Activated CD8-positive, alpha-beta T cell treated with anti-CD3 and anti-CD28 coated beads for 36 hours (primary cell): ENCODE results near the gene ACTN4. TPM values are rescaled to one million over a fixed set of nuclear protein-coding genes. Genes with fewer than 3 reads are reported as not detected.

ENCODE experiments used
- ATAC-seq: fragments of 200-7000 bp; cut with Tn5 transposase; one replicate; pipeline ENCODE4 v1.10.0; 2021; ENCODE audit warnings: mild to moderate bottlenecking, moderate library complexity
- CTCF ChIA-PET: fragments of 350-600 bp; sonication (Branson Sonifier 250); formaldehyde crosslinking; loops from one replicate; lab custom pipeline; 2021; ENCODE audit warnings: antibody characterized with exemption; lab: Charles Lee
- POLR2A ChIA-PET: fragments of 350-600 bp; sonication (Branson Sonifier 250); formaldehyde crosslinking; loops from one replicate; lab custom pipeline; 2021; ENCODE audit warnings: antibody characterized with exemption; lab: Charles Lee
- DNase-seq: peaks from one replicate; pipeline ENCODE4 v3.0.0-alpha.2; 2020
- H3K27ac Mint-ChIP-seq: one replicate; pipeline ENCODE4 v1.8.0; 2021; ENCODE audit warnings: mild to moderate bottlenecking, mixed read lengths
- H3K27me3 Mint-ChIP-seq: one replicate; pipeline ENCODE4 v1.8.0; 2021; ENCODE audit warnings: mixed read lengths
- H3K36me3 Mint-ChIP-seq: one replicate; pipeline ENCODE4 v1.8.0; 2021; ENCODE audit warnings: low read depth, mixed read lengths
- H3K4me1 Mint-ChIP-seq: one replicate; pipeline ENCODE4 v1.8.0; 2021; ENCODE audit warnings: low read depth, mixed read lengths
- H3K4me3 Mint-ChIP-seq: one replicate; pipeline ENCODE4 v1.8.0; 2021; ENCODE audit warnings: mild to moderate bottlenecking, moderate library complexity, mixed read lengths
- H3K9me3 Mint-ChIP-seq: one replicate; pipeline ENCODE4 v1.8.0; 2021; ENCODE audit warnings: mixed read lengths
- CTCF ChIP-seq: fragments of 200-600 bp; IDR thresholded peaks from one replicate; pipeline ENCODE4 v1.8.0; 2022; ENCODE audit warnings: antibody characterized with exemption, mild to moderate bottlenecking
- intact Hi-C: fragments of 100-400 bp; cut with micrococcal nuclease; formaldehyde crosslinking; loops from one replicate; pipeline ENCODE4 v1.10.0; 2022
- total RNA-seq, 2 experiments: library from RNA; stranded (reverse); gene quantifications; one replicate each; pipeline ENCODE4 v1.2.3, GENCODE V29; 2021

The ACTN4 gene
- total RNA-seq, 2 experiments from 2014 or later: 183 to 189 TPM

- Mint-ChIP-seq H3K4me3 (no peak overlapping the region), H3K27me3 (no peaks in the 10 kb centered on the region), H3K27ac (no peak overlapping the region), H3K4me1 (no peaks in the 10 kb centered on the region), H3K36me3 (peaks cover 16% of the 10 kb centered on the region), H3K9me3 (no peaks in the 10 kb centered on the region)
- POLR2A ChIA-PET: interaction anchor here (1.4 kb wide), 1 partner anchor 12 kb away, joined by 4 read pairs; no protein-coding TSS in a partner anchor
- CTCF ChIA-PET: interaction anchor here (0.9 kb wide), 1 partner anchor 210 kb away, joined by 3 read pairs; the partner anchor contains the start of genes MRPS12 and SARS2
- DNase-seq (no peak), ATAC-seq (no peak)
- TF ChIP-seq CTCF: no peak
- intact Hi-C loops: no loop called here
Observed at GRCh38 chr19:38720559-38721236, 73.2 kb downstream of the ACTN4 start.

GRCh38 chr19:38721496-38721895 lies 74.0 kb downstream of the ACTN4 start:
- Mint-ChIP-seq H3K9me3 (no peaks in the 10 kb centered on the region), H3K36me3 (peaks cover 21% of the 10 kb centered on the region)
- CTCF ChIA-PET: no interaction called here

GRCh38 chr19:38721979-38722773 lies 74.7 kb downstream of the ACTN4 start:
- intact Hi-C loops: no loop called here
- ATAC-seq (no peak), DNase-seq (no peak)
- H3K27ac Mint-ChIP-seq: no peak overlapping the region
- TF ChIP-seq CTCF: no peak
- H3K27me3 Mint-ChIP-seq: no peaks in the 10 kb centered on the region
- H3K4me1 Mint-ChIP-seq: peaks cover 9% of the 10 kb centered on the region
- no peaks in the 10 kb centered on the region for H3K9me3 Mint-ChIP-seq
- CTCF ChIA-PET: no interaction called here
- POLR2A ChIA-PET: no interaction called here
- H3K36me3 Mint-ChIP-seq: peaks cover 23% of the 10 kb centered on the region
- no peak overlapping the region for H3K4me3 Mint-ChIP-seq

More at GRCh38 chr19:38721496-38721895, 74.0 kb downstream of the ACTN4 start:
- Mint-ChIP-seq H3K4me1 (peaks cover 3% of the 10 kb centered on the region), H3K4me3 (no peak overlapping the region), H3K27me3 (no peaks in the 10 kb centered on the region), H3K27ac (no peak overlapping the region)
- POLR2A ChIA-PET: interaction anchor here (1.4 kb wide), 1 partner anchor 12 kb away, joined by 4 read pairs; no protein-coding TSS in a partner anchor
- intact Hi-C loops: no loop called here
- no peak for ATAC-seq
- DNase-seq: no peak
- no peak for TF ChIP-seq CTCF

- peaks cover 9% of the 10 kb centered on the region for H3K4me1 Mint-ChIP-seq
- H3K9me3 Mint-ChIP-seq: no peaks in the 10 kb centered on the region
- ChIA-PET POLR2A (interaction anchor here (0.7 kb wide), 1 partner anchor 146 kb away, joined by 3 read pairs; no protein-coding TSS in a partner anchor), CTCF (interaction anchor here (0.8 to 1.3 kb wide), 2 partner anchors 88 to 208 kb away, joined by 3 to 4 read pairs; partner anchors contain the start of genes MRPS12 and SARS2)
- intact Hi-C loops: no loop called here
- no peaks in the 10 kb centered on the region for H3K27me3 Mint-ChIP-seq
- H3K4me3 Mint-ChIP-seq: no peak overlapping the region
- H3K36me3 Mint-ChIP-seq: peaks cover 18% of the 10 kb centered on the region
- TF ChIP-seq CTCF: no peak
- no peak for DNase-seq
- H3K27ac Mint-ChIP-seq: no peak overlapping the region
- ATAC-seq: no peak
Observed at GRCh38 chr19:38722947-38723605, 75.6 kb downstream of the ACTN4 start.
